GM10266 (cell line): ENCODE data around the gene KCNIP2.

Experiments
- DNase-seq: peaks from one replicate; pipeline ENCODE4 v3.0.0; 2012; ENCODE audit errors: extremely low spot score
- CTCF ChIP-seq: IDR thresholded peaks from 2 replicates; pipeline ENCODE4 v1.5.1; 2012; ENCODE audit warnings: mild to moderate bottlenecking, low read depth; ENCODE audit not compliant: control insufficient read depth, insufficient read depth; ENCODE audit errors: missing control alignments

Gene KCNIP2

GRCh38 chr10:101851411-101852116, 8.0 kb upstream of the KCNIP2 start:
- TF ChIP-seq CTCF, result no peak
- DNase-seq, result no peak

GRCh38 chr10:101850749-101851148, 7.1 kb upstream of the KCNIP2 start:
- no peak for TF ChIP-seq CTCF

GRCh38 chr10:101848894-101849351, 5.3 kb upstream of the KCNIP2 start:
- DNase-seq, result no peak
- TF ChIP-seq CTCF, result no peak

More at GRCh38 chr10:101850749-101851148, 7.1 kb upstream of the KCNIP2 start:
- DNase-seq, result no peak

- DNase-seq, result no peak
Observed at GRCh38 chr10:101848408-101848807, 4.8 kb upstream of the KCNIP2 start.

GRCh38 chr10:101845893-101846292, 2.3 kb upstream of the KCNIP2 start:
- no peak for TF ChIP-seq CTCF

More at GRCh38 chr10:101848408-101848807, 4.8 kb upstream of the KCNIP2 start:
- TF ChIP-seq CTCF, result no peak

GRCh38 chr10:101841826-101842225, 1.8 kb downstream of the KCNIP2 start:
- no peak for DNase-seq
- no peak for TF ChIP-seq CTCF

More at GRCh38 chr10:101845893-101846292, 2.3 kb upstream of the KCNIP2 start:
- no peak for DNase-seq

GRCh38 chr10:101840741-101841453, 2.7 kb downstream of the KCNIP2 start:
- peak; percentile 93 for DNase-seq
- TF ChIP-seq CTCF, result peak; percentile 98
